OCI-LY7 (cell line): Measurements from ENCODE around the gene CARD10. TPM values are rescaled to one million over a fixed set of nuclear protein-coding genes. Genes with fewer than 3 reads are reported as not detected.
A peak's percentile ranks its signal among the peaks of the same experiment; 100 is the strongest.

Experiments
- BruUV-seq: library from RNA; stranded (reverse); fragments of 400-500 nt; replicated peaks from 2 replicates; lab custom pipeline; 2021; lab: Mats Ljungman, UMichigan
- CTCF ChIA-PET: fragments of 300-600 bp; sonication (Branson Sonifier 250); formaldehyde crosslinking; loops from one replicate; lab custom pipeline; 2022; ENCODE audit warnings: antibody characterized with exemption; ENCODE audit not compliant: unreplicated experiment; lab: Charles Lee
- POLR2A ChIA-PET: fragments of 300-600 bp; sonication (Branson Sonifier 250); formaldehyde crosslinking; loops from one replicate; lab custom pipeline; 2022; ENCODE audit warnings: antibody characterized with exemption; lab: Charles Lee
- DNase-seq: peaks from one replicate; pipeline ENCODE4 v3.0.0-alpha.2; 2015; ENCODE audit warnings: low spot score
- H2AFZ ChIP-seq: fragments of 200-600 bp; sonication (generic), shearing (Covaris generic); 2 replicates; pipeline ENCODE4 v1.6.1; 2014; ENCODE audit warnings: mild to moderate bottlenecking, antibody characterized with exemption, low read length, moderate library complexity
- H3K27ac ChIP-seq: fragments of 200-600 bp; sonication (generic); 2 replicates; pipeline ENCODE4 v1.5.1; 2014; ENCODE audit warnings: mixed run types, low read depth, mild to moderate bottlenecking, moderate library complexity, low read length, inconsistent platforms; ENCODE audit not compliant: poor library complexity, severe bottlenecking
- H3K36me3 ChIP-seq: fragments of 200-600 bp; sonication (generic); 2 replicates; pipeline ENCODE4 v1.6.1; 2014; ENCODE audit warnings: mild to moderate bottlenecking, antibody characterized with exemption, low read length, moderate library complexity, mixed read lengths; ENCODE audit not compliant: insufficient read depth
- H3K4me1 ChIP-seq: fragments of 200-600 bp; sonication (generic); 2 replicates; pipeline ENCODE4 v1.5.1; 2014; ENCODE audit warnings: mild to moderate bottlenecking, low read length; ENCODE audit not compliant: insufficient read depth, poor library complexity, severe bottlenecking
- H3K4me2 ChIP-seq: fragments of 200-600 bp; sonication (generic); 2 replicates; pipeline ENCODE4 v1.6.1; 2014; ENCODE audit warnings: mild to moderate bottlenecking, low read length
- H3K4me3 ChIP-seq: fragments of 200-600 bp; sonication (generic); 2 replicates; pipeline ENCODE4 v1.5.1; 2014; ENCODE audit warnings: mild to moderate bottlenecking, low read depth, low read length; ENCODE audit not compliant: poor library complexity, severe bottlenecking
- H3K79me2 ChIP-seq: fragments of 200-600 bp; sonication (generic); 2 replicates; pipeline ENCODE4 v1.6.1; 2016; ENCODE audit warnings: low read depth, mild to moderate bottlenecking, low read length, moderate library complexity, mixed read lengths; ENCODE audit not compliant: insufficient read depth
- H3K9me2 ChIP-seq: fragments of 200-600 bp; sonication (generic); 2 replicates; pipeline ENCODE4 v1.6.1; 2016; ENCODE audit warnings: mild to moderate bottlenecking, low read length, mixed read lengths; ENCODE audit not compliant: insufficient read depth
- H3K9me3 ChIP-seq: fragments of 200-600 bp; sonication (generic); 2 replicates; pipeline ENCODE4 v1.6.1; 2014; ENCODE audit warnings: mild to moderate bottlenecking, mixed run types, low read length, mixed read lengths
- H4K20me1 ChIP-seq: fragments of 200-600 bp; sonication (generic); 2 replicates; pipeline ENCODE4 v1.6.1; 2014; ENCODE audit warnings: mild to moderate bottlenecking, antibody characterized with exemption, low read length, moderate library complexity, mixed read lengths; ENCODE audit not compliant: insufficient read depth
- CTCF ChIP-seq: fragments of 200-600 bp; sonication (generic); conservative IDR thresholded peaks from 2 replicates; pipeline ENCODE4 v1.5.1; 2014; ENCODE audit warnings: mild to moderate bottlenecking, antibody characterized with exemption, low read length, moderate library complexity, mixed read lengths
- EZH2phosphoT487 ChIP-seq: fragments of 200-600 bp; sonication (generic); IDR thresholded peaks from 2 replicates; pipeline ENCODE4 v1.6.1; 2018; ENCODE audit warnings: low read depth, borderline replicate concordance, mild to moderate bottlenecking, mixed run types, antibody characterized with exemption, low read length, moderate library complexity, mixed read lengths
- intact Hi-C: fragments of 100-400 bp; cut with micrococcal nuclease; formaldehyde crosslinking; loops from one replicate; pipeline ENCODE4 v1.10.0; 2022; ENCODE audit not compliant: unreplicated experiment
- total RNA-seq, 2 experiments: library from RNA; depleted of rRNA in 1 of 2; stranded (reverse); fragments of >200 nt in 1 of 2; shearing (Covaris generic) in 1 of 2; gene quantifications; 2 replicates each; pipeline ENCODE4 v1.2.3, GENCODE V29; 2014 to 2022

CARD10 gene
- total RNA-seq, 2 experiments from 2014 or later: 2.8 to 4.0 TPM

GRCh38 chr22:37538590-37539357 is 19.6 kb upstream of the CARD10 start:
- ChIA-PET CTCF (interaction anchor here (1.5 kb wide), 1 partner anchor 28 kb away, joined by 4 read pairs; no protein-coding TSS in a partner anchor), POLR2A (interaction anchor here (0.8 to 1.3 kb wide), 3 partner anchors 26 to 53 kb away, joined by 3 to 5 read pairs (median 3); no protein-coding TSS in a partner anchor)
- Histone ChIP-seq H3K27ac (no peak overlapping the region), H3K79me2 (no peaks in the 10 kb centered on the region), H3K9me2 (no peaks in the 10 kb centered on the region), H3K4me2 (peak overlapping the region; percentile 12), H4K20me1 (no peaks in the 10 kb centered on the region), H3K4me1 (peaks cover 26% of the 10 kb centered on the region), H3K36me3 (no peaks in the 10 kb centered on the region), H3K9me3 (no peaks in the 10 kb centered on the region), H2AFZ (peak overlapping the region; percentile 45; the same call in 1 of the 2 replicates), H3K4me3 (no peak overlapping the region)
- intact Hi-C loops: loop anchor here (1.0 kb wide), 2 partner anchors 29 to 54 kb away; no protein-coding TSS in a partner anchor
- TF ChIP-seq CTCF (peak; percentile 97), EZH2phosphoT487 (no peak)
- peak; percentile 92 for DNase-seq
- BruUV-seq: no TSS peak

GRCh38 chr22:37535159-37535558 is 15.9 kb upstream of the CARD10 start:
- DNase-seq: no peak
- peaks cover 16% of the 10 kb centered on the region for H3K4me1 ChIP-seq
- H3K79me2 ChIP-seq: no peaks in the 10 kb centered on the region
- no peaks in the 10 kb centered on the region for H4K20me1 ChIP-seq
- POLR2A ChIA-PET: no interaction called here
- no peak overlapping the region for H3K27ac ChIP-seq
- no peak overlapping the region for H3K4me3 ChIP-seq
- H3K4me2 ChIP-seq: no peak overlapping the region
- no peak overlapping the region for H2AFZ ChIP-seq
- intact Hi-C loops: no loop called here
- CTCF ChIA-PET: no interaction called here
- H3K9me2 ChIP-seq: no peaks in the 10 kb centered on the region
- H3K9me3 ChIP-seq: no peaks in the 10 kb centered on the region
- no TSS peak for BruUV-seq
- TF ChIP-seq EZH2phosphoT487 (no peak), CTCF (no peak)
- H3K36me3 ChIP-seq: no peaks in the 10 kb centered on the region

GRCh38 chr22:37534445-37534844 is 15.2 kb upstream of the CARD10 start:
- no peaks in the 10 kb centered on the region for H3K9me2 ChIP-seq
- no peaks in the 10 kb centered on the region for H4K20me1 ChIP-seq
- H3K36me3 ChIP-seq: no peaks in the 10 kb centered on the region
- intact Hi-C loops: no loop called here
- no peak overlapping the region for H2AFZ ChIP-seq
- no peak overlapping the region for H3K27ac ChIP-seq
- DNase-seq: no peak
- ChIA-PET CTCF (no interaction called here), POLR2A (interaction anchor here (0.7 kb wide), 1 partner anchor 50 kb away, joined by 3 read pairs; no protein-coding TSS in a partner anchor)
- no peaks in the 10 kb centered on the region for H3K9me3 ChIP-seq
- peaks cover 16% of the 10 kb centered on the region for H3K4me1 ChIP-seq
- H3K4me2 ChIP-seq: no peak overlapping the region
- no peak overlapping the region for H3K4me3 ChIP-seq
- no peak for TF ChIP-seq EZH2phosphoT487
- no peak for TF ChIP-seq CTCF
- no TSS peak for BruUV-seq
- H3K79me2 ChIP-seq: no peaks in the 10 kb centered on the region
